GM23338 (cell line): ENCODE measurements around the gene RPS25.
A peak's percentile ranks its signal among the peaks of the same experiment; 100 is the strongest.

Source experiments
- CTCF ChIP-seq, 2 experiments: fragments of 200-600 bp in 1 of 2; sonication (generic) in 1 of 2; conservative IDR thresholded peaks; 2 replicates each; pipeline versions ENCODE4 v1.5.1 to v1.6.1; 2016 to 2017; ENCODE audit warnings: antibody characterized with exemption in 2 of 2, low read depth in 2 of 2, mild to moderate bottlenecking in 2 of 2, moderate library complexity in 1 of 2
- EZH2phosphoT487 ChIP-seq: fragments of 200-600 bp; sonication (generic); IDR thresholded peaks from one replicate; pipeline ENCODE4 v1.8.1; 2018; ENCODE audit warnings: antibody characterized with exemption; ENCODE audit not compliant: unreplicated experiment
- JUNB ChIP-seq: IDR thresholded peaks from one replicate; pipeline ENCODE4 v1.6.1; 2016; ENCODE audit warnings: antibody characterized with exemption; ENCODE audit not compliant: unreplicated experiment
- POLR2AphosphoS5 ChIP-seq: IDR thresholded peaks from 2 replicates; pipeline ENCODE4 v1.6.1; 2016; ENCODE audit warnings: antibody characterized with exemption, low read depth

GRCh38 chr11:119012629-119013170 lies 5.4 kb downstream of the RPS25 start:
- TF ChIP-seq CTCF (conservative IDR thresholded peaks at IDR 0.05; ENCODE audit: low read depth in 2 of 2) (no peak), JUNB (no peak), POLR2AphosphoS5 (0 out of 2 replicates have a peak, but pooled peaks have one; percentile 15), EZH2phosphoT487 (no peak)
